Retina (tissue), 1 donor: Measurements from ENCODE around the gene OGDH.

Experiments
- DNase-seq: peaks from one replicate; pipeline ENCODE4 v3.0.0-alpha.2; 2016

Gene OGDH

DNA sequence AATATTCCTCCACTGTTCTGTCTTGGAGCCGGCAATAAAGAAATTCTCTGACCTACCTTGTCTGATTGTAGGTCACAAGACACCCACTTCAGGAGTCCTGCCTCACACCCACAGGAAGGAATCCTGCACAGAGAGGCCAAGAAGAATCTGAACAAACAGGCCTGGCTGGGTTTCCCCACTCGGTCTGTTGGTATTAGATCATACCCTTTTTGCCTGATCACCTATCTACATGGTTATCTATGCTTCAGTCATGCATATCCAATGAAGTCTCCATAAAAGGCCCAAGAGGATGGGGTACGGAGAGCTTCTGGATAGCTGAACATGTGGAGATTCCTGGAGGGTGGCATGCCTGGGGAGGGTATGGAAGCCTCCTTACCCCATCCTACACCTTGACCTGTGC, 12.3 kb downstream of the OGDH start:
- no peak for DNase-seq

DNA sequence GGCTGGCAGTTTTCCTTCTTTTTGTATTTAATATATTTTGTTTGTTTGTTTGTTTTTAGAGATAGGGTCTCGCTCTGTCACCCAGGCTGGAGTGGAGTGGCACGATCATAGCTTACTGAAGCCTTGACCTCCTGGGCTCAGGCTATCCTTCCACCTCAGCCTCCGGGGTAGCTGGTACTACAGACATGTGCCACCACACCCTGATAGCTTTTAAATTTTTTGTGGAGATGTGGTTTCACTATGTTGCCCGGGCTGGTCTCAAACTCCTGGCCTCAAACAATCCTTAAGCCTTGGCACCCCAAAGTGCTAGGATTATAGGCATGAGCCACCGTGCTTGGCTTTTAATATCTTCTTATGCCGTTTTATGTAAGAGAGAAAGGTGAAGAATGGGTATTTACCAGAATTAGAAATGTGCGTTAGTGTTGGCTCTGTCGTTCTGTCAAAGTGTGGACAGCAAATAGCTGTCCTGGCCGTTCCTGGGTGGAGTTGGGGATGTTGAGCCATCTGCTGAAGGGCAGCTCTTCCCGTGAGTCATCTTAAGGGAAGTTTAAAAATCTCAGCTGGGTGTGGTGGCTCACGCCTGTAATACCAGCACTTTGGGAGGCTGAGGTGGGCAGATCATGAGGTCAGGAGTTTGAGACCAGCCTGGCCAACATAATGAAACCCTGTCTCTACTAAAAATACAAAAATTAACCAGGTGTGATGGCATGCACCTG, 14.8 kb downstream of the OGDH start:
- DNase-seq, result no peak

DNA sequence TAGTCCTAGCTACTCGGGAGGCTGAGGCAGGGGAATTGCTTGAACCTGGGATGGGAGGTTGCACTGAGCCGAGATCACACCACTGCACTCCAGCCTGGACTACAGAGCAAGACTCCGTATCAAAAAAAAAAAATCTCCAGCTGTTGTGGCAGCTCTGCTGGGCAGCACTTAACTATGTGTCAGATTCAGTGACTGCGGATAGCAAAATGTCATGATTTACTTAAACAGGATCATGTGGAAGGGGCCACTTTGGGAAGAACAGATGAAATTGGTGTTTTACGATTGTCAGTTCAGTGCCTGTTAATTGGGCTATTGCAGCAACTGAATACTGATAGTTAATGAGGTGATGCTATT, 15.3 kb downstream of the OGDH start:
- no peak for DNase-seq

DNA sequence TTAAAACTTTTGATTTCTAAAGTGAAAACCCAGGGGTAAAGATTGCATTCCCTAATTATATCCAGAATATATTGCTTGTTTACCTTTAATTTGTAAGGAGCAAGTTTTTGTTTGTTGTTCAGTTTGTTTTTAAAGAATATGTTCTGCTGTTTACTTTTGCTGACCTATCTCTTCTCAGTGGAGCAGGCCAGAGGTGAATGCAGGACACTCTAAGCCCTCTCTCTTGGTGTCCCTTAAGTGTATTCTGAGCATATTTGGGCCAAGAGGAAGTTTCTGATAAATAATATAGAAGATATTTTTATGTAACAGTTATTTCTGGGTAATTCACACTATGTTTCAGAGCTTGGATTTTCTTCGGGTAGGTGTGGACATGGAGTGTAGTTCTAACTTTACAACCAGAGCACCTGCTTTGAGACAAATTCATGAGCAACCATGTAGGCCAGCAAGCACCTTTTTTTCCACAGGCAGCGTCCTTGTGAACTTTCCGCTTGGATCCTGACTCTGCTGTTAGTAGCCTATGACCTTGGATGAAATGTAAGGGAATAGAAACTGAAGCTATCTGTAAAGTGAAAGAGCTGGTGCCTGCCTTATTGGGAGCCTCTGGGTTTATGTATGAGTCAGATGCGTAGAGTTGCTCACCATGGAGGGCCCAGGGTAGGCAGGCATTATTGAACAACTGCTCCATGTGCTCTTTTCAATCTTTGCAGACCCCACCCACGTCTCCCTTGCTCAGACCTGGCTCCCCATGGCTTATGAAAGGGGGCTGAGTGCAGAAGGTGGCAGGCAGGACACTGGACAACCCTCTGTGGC, 16.1 kb downstream of the OGDH start:
- DNase-seq, result no peak

DNA sequence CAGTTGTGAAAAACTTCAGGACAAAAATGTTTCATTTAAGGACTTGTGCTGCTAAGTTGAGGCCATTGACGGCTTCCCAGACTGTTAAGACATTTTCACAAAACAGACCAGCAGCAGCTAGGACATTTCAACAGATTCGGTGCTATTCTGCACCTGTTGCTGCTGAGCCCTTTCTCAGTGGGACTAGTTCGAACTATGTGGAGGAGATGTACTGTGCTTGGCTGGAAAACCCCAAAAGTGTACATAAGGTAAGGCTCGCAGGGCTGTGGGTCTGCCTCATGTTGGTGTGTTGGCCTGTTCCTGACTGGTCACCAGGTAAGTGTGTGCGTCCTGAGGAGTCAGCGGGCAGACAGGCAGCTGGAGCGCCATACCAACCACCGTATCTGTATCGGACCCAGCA, 17.9 kb downstream of the OGDH start:
- no peak for DNase-seq

DNA sequence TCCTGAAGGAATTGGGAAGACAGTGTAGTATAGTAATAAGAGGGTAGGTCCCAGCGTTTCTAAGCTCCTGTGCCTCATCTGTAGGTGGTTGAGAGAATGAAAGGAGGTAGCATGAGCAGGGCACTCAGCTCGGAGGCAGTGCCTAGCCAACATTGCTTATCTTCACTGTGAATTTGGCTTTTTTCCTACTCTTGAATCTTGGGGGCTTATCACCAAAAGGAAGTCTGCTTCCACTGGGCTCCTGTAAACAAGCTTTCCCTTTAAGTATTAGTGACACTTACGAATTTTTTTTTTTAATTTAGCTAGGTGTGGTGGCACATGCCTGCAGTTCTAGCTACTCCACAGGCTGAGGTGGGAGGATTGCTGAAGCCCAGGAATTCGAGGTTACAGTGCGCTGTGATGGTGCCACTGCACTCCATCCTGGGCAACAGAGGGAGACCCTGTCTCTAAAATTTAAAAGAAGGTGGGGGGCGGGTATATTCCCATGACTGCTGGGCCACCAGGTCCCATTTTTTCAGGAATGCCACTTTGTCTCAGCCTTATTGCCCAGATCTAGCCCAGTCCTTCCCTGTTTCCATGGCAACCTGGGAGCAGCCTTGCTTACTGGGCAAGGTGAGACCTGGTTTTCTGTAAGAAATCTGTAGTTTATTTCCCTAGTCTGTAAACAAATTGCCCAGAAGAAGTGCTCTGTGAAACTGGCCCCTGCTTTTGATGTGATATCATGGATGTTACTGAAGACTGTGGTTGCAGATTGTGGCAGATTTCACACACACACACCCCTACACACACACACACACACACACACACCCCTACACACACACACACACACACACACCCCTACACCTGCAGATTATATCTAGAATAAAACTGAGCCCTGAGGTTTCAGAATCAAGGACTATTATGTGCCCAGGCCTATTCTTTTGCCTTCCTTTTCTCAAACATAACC, 19.4 kb downstream of the OGDH start:
- no peak for DNase-seq

DNA sequence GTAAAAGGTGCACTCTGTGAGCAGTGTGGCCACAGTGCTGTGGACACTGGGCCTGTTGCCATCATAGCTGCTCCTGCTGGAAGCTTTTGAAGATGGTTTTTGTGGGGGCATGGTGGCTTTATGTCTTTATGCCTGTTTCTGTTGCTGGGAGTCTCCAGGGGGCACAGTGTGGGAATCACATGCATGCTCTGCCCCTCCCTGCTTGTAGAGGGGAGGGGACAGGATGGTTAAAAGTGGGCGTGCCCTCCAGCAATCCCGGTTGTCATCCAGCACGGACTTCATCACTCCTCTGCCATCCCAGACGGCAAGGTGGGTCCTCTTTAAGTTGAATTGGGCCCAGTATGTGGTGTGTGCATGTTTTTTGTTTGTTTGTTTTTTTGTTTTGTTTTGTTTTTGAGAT, 20.2 kb downstream of the OGDH start:
- DNase-seq, result no peak

DNA sequence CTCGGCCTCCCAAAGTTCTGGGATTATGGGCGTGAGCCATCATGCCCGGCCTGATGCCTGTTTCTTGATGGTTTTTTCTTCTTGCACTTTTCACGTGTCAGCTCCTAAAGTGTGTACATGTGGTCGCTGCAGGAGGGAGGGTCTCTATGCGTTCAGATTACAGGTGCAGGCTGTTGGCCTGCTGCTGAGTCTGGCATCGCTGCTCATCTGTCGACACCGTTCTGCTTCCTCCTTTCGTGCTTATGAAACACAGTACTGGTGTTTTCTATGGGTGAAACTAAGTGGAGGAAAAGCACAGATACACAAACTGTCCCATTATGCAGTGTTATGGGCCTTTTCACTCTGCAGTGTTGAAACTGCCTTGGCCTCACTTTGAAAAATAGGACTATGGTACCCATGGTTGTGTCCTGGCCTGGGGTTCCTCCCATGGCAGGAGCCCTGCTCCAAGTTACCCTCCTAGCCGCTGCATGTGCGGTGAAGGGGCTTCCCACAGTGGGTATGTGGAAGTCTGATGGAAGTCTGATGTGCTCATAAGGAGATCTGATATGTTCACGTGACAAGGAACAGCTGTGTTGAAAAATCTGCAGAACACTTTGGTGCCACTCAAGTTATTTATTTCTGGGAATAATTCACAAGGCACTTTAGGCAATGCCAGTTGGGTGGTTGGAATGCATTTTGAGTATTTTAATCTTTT, 23.5 kb downstream of the OGDH start:
- DNase-seq, result no peak

DNA sequence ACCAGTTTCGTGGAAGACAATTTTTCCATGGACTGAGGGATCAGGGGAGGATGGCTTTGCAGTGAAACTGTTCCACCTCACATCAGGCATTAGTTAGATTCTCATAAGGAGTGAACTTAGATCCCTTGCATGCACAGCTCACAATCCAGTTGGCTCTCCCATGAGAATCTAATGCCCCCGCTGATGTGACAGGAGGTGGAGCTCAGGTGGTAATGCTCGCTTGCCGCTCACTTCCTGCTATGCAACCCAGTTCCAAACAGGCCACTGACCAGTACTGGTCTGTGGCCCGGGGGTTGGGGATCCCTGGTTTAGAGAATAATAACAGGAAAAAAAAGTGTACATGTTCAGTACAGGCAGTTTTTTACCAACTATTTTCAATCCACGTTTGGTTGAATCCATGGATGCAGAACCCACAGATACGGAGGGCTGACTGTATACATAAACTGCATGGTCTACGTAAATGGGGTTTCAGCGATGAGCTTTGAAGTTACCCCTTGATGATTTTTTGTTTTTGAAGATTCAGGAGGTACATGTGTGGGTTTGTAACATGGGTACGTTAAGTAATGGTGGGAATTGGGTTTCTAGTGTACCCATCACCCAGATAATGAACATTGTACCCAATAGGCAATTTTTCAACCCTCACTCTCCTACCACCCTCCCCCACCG, 24.5 kb downstream of the OGDH start:
- no peak for DNase-seq

DNA sequence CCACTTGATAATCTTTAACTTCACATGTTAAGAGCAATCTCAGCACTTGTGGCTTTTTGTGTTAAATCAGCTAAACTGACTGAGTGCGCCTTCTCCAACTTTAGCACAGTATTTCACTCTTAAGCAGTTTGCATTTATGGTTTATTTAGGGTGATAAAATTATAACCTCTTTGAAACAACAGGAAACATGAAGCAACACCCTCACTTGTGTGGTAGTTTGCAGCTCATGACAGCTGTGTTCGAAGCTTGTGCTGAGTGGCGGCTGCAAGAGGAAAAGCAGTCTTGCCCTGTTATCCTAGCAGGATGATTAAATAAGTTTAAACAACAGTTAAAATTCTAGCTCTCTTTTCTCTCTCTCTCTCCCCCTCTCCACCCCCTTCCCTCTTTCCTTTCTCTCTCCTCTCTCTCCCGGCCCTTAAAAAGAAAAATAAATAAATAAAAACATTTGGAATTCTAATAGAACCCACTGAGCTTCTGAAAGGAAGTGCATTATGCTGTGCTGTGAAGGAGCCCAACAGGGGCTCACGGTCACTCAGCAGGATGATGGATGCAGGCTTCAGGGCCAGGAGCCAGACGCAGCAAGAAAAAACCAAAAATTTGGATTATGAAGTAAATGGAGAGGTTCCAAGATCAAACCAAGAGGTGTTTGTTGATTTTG, 25.2 kb downstream of the OGDH start:
- no peak for DNase-seq

DNA sequence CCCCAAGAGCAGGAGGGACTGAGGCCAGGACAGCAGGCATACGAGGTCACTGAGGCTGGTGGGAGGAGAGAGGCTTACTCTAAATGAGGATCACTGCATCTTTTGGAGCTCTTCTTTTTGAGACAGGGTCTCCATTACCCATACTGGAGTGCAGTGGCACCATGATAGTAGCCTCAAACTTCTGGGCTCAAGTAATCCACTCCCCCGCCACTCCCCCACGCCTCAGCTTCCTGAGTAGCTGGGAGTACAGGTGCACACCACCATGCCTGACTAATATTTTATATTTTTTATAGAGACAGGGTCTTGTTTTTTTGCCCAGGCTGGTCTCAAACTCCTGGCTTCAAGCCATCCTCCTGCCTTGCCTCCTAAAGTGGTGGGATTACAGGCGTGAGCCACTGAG, 25.8 kb downstream of the OGDH start:
- DNase-seq, result no peak

DNA sequence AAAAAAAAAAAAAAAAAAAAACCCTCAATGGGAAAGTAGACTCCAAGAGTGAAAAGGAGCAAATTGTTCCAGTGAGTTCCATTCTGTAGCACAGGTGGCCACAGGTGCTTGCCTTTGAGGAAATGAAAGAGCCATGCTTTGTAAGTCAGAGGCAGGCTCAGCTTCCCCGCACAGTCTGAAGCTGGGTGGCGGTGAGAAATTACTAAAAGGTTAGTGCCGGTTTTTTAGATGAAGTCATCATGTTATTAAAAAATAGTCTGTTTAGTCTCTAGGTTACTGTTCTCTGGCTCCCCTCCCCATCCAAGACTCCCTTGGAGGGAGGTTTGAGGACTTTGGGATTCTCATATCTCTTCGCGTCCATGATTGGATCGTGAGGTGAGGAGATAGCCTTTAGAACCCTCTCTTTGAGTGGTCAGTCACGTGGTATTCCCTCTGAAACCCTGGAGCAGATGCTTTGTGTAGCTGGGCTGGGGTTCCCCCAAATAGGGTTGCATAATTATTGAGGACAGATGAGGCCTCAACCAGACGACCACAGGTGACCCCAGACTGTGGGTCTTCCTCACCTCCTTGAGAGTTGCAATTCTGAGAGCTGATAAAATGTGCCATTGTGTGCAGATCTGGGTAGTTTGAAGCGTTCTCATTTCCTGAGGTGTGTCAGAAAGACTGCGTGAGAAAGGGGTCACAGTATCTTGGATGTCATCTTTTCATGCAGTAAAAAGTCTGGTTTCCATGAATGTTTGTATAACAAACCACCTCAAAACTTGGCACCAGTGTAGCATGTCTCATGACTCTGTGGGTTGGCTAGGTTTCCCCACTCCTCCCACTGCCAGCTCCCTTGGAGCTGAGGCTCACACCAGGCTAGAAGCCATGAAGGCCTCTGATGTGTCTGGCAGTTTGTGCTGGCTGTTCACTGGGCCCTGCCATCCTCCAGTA, 27.1 kb downstream of the OGDH start:
- DNase-seq, result no peak

DNA sequence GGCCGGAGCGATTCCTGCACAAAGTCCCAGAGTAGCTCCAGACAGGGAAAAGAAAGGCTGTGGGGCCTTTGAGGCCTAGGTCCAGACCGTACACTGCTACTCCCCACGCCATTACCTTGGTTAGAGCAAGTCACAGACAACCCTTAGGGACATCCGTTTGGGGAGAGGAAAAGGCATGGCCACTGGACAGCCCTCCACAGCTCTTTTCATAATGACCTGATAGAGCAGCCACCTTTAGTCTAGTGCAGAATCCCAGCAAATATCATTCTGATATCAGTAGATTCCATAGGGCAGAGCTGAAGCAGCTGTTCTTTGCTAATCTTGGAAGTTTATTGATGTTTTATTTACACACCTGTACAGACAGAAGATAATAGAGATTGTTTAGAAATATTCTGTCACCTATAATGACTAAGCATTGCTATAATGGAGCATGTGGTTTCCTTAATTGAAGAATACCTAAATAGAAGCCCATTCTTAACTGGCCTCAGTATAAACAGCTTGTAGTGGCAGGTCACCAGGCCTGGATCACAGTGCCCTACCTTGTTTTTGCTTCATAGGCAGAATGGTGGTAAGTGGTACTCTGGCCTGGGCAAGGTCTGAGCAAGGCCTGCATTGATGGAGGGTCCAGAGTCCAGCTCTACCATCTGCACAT, 27.9 kb downstream of the OGDH start:
- no peak for DNase-seq

DNA sequence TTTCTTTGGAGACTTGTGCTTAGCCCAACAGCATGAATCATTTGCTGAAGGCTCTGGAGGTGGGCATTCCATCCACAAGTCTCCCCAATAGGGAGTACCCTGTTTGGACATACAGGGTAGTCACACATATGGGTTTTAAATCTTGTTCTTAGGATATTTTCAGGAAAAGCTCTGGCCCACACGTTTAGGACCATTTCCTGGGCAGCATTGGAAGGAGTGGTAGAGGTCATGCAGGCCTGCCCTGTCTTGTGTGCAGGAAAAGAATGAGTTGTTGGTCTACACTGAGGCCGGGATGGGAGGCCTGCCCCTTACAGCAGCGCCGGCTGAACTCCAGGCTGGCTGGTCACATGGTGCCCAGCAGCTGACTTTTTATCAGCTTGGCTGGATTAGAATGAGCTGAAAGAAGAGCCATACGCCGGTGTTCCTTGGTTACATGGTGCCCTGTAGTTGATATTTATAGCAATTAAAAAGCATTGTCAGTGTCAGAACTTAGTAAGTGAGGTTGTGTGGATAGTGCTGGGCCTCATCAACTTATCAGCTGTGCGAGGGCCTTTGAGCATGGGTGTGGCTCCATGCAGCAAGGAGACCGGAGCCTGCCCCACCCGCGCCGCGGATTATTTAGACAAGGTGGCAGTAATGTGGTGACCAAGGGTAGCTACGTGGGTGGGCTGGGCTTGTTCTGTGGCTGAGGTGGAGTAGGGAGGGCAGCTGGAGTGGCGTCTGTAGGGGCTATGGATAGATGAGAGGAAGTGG, 28.6 kb downstream of the OGDH start:
- DNase-seq, result no peak

DNA sequence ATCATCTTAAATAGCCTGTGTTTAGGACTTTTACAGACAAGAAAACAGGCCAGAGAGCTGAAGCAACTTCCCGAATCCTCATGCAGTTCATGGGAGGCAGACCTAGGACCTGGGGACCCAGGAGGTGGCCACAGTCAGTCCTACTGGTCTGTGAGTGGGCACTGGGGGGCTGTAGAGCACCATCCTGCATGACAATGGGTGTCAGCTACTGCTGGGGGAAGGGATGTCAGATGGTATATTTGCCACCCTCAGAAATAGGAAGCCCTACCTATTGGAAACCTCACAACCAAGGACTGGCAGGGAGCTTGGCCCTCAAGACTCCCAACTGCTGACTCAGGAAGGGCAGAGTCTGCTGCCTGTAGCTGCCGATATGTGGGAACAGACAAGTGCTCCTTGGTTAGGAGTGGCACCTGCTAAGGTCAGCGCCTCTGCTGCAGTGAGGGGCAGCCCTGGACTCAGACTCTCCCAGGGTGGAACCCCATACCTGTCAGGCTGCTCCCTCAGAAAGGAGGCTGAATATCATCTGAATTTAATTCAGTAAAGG, 29.7 kb downstream of the OGDH start:
- no peak for DNase-seq

DNA sequence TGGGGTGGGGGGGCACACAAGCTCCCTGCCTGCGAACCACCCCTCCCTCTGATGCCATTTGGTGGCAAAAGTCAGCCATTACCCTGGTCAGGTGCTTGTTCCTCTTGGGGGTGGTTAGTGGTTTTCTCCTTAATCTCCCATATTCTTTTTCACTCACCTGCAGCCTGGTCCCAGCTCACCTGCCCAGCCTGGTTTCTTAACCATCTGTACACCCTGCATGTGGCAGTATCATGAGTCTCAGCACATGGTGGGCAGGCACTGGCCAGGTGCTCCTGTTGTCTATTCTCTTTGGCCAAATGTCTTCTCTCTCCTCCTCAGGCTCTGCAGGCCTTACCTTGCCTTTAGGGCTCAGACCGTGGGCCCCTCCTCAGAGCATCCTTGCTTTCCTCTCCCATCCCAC, 30.5 kb downstream of the OGDH start:
- DNase-seq, result no peak

DNA sequence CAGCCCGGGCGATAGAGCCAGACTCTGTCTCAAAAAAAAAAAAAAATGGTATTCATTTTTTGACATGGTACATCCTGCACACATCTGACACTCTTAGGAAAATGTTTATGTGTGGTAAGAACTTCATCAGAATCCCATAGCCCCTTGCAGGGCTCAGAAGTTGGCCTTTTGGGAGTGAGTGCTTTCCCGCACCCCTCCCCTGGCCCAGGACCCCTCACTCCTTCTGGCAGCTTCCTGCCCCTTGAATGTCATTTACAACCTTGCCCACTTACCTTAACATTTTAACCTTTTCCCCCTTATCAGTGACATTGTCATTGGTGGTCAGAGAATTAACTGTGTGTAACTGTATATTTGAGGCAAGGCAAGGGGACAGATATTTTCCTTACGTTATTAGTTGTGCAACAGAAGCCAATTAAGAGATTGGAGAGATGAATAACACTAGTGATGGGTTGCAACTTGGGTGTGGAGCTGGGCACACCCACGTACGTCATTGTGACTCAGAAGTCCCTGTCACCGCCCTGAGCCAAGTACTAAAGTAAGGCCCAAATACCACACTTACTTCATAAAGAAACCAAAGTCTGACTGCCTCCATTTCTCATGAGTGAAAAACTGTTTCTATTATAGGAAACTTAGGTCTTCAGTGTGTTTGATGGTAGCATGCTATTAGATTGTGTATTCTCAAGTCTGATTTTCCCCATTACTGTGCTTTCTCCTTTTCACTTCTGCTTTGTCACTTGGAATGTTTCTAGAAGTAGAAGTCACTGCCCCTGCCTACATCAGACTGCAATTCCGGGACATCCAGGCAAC, 31.6 kb downstream of the OGDH start:
- no peak for DNase-seq
